Activated CD4-positive, alpha-beta T cell treated with anti-CD3 and anti-CD28 coated beads, Interleukin-2, amount 50 U/mL, for 16 hours (primary cell): Measurements from ENCODE around the gene LIN37.

Experiments used
- DNase-seq: peaks from one replicate; pipeline ENCODE4 v3.0.0-alpha.2; 2020

The LIN37 gene

GRCh38 chr19:35776102-35776788 is 27.9 kb downstream of the LIN37 start:
- no peak for DNase-seq

GRCh38 chr19:35777086-35777841 is 28.9 kb downstream of the LIN37 start:
- no peak for DNase-seq

DNA sequence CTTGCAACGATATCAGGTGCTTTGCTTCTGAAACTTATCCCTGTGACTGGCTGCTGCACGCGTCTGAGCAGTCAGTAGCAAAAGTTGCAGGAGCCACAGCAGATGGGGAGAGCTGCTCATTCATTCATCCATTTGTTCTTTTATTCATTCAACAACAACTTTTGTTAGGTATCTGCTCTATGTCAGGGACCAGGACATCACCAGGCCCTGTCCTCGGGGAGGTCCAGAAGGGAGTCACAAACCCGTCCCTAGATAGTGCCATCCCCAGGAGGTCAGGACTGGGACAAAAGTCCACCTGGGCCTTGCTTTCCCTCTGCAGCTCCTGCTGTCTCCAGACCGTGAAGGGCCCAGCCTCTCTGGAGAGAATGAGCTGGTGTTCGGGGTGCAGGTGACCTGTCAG is 29.6 kb downstream of the LIN37 start:
- no peak for DNase-seq

DNA sequence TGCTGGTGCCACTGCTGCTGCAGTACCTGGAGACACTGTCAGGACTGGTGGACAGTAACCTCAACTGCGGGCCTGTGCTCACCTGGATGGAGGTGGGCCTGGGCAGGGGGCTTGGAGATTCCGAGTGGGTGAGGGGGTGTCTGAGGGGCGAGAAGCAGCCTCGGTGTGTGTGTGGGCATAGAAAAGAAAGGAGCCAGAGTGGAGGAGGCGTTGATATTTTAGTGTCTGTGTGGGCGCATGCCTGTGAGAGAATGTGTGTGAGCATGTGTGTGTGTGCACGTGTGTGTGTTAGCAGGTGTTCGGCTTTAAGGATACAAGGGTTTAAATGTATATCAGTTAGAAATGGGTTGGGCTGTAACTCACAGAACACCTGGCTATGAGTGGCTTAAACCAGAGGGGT is 30.7 kb downstream of the LIN37 start:
- no peak for DNase-seq

DNA sequence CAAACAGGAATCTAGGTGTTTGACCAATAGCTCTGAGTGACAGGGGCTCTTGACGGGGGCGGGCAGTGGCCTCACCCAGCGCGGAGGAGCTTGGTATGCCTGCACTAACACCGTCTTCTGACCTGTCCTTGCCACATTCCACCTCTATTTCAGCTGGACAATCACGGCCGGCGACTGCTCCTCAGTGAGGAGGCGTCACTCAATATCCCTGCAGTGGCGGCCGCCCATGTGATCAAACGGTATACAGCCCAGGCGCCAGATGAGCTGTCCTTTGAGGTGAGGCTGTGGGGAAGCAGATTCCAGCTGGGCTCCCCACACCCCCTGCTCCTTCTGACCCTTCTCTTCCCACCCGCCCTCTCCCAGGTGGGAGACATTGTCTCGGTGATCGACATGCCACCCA is 31.7 kb downstream of the LIN37 start:
- no peak for DNase-seq

GRCh38 chr19:35780717-35781116 is 32.3 kb downstream of the LIN37 start:
- DNase-seq, result no peak

- DNase-seq, result no peak
These were observed 33.3 kb downstream of the LIN37 start for GRCh38 chr19:35781650-35782049.

DNA sequence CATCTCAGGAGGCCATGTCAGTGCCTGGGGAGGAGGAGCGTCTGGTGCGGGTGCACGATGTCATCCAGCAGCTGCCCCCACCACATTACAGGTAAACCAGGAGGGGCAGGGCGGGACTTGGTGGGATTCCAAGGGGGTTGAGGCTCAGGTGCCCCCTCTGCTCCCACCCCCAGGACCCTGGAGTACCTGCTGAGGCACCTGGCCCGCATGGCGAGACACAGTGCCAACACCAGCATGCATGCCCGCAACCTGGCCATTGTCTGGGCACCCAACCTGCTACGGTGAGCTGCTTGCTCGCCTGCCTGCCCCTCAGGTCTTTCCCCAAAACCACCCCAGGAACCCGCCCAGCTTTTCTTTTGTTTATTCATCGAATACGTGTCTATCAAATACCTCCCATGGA is 34.2 kb downstream of the LIN37 start:
- DNase-seq, result no peak

GRCh38 chr19:35783469-35784434 is 35.4 kb downstream of the LIN37 start:
- DNase-seq, result no peak

DNA sequence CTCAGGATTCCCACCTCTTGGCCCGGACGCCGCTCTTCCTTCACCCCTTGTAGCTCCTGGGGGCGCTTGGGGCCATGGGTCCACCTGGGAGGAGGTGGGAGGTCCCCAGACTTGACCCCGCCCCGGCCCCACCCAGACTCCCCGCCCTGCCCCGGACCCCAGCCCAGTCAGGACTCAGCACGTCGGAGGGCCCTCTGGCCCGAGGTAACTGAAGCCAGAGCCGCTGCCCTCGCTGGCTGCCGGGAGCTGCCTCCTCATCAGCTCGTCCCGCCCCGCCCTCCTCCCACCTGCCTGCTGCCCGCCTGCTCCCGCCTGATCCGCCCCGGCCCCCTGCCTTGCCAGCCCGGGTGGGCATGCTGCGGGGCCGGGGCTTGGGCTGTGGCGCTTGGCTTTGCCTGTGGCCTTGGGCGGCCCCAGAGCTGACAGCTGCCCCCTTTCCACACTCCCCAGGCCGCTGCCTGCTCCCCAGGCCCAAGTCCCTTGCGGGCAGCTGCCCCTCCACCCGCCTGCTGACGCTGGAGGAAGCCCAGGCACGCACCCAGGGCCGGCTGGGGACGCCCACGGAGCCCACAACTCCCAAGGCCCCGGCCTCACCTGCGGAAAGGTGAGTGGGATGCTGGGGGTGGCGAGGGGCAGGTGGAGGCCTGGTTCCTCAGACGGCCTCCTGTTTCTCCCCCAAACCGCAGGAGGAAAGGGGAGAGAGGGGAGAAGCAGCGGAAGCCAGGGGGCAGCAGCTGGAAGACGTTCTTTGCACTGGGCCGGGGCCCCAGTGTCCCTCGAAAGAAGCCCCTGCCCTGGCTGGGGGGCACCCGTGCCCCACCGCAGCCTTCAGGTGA is 36.3 kb downstream of the LIN37 start:
- no peak for DNase-seq

GRCh38 chr19:35785339-35785627 is 36.9 kb downstream of the LIN37 start:
- DNase-seq, result no peak

DNA sequence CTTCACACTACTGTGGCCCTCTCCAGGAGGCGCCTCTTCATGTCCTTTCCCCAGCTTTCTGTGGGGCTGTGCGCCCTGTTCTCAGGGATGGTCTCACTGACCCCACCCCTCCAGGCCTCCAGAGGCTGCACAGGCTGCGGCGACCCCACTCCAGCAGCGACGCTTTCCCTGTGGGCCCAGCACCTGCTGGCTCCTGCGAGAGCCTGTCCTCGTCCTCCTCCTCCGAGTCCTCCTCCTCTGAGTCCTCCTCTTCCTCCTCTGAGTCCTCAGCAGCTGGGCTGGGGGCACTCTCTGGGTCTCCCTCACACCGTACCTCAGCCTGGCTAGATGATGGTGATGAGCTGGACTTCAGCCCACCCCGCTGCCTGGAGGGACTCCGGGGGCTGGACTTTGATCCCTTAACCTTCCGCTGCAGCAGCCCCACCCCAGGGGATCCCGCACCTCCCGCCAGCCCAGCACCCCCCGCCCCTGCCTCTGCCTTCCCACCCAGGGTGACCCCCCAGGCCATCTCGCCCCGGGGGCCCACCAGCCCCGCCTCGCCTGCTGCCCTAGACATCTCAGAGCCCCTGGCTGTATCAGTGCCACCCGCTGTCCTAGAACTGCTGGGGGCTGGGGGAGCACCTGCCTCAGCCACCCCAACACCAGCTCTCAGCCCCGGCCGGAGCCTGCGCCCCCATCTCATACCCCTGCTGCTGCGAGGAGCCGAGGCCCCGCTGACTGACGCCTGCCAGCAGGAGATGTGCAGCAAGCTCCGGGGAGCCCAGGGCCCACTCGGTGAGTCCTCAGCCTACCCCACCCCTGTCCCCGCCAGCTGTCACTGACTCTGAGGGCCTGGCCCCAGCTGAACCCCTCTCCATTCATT is 38.2 kb downstream of the LIN37 start:
- DNase-seq, result no peak

DNA sequence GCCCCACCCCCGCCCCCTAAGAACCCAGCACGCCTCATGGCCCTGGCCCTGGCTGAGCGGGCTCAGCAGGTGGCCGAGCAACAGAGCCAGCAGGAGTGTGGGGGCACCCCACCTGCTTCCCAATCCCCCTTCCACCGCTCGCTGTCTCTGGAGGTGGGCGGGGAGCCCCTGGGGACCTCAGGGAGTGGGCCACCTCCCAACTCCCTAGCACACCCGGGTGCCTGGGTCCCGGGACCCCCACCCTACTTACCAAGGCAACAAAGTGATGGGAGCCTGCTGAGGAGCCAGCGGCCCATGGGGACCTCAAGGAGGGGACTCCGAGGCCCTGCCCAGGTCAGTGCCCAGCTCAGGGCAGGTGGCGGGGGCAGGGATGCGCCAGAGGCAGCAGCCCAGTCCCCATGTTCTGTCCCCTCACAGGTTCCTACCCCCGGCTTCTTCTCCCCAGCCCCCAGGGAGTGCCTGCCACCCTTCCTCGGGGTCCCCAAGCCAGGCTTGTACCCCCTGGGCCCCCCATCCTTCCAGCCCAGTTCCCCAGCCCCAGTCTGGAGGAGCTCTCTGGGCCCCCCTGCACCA is 38.9 kb downstream of the LIN37 start:
- no peak for DNase-seq

DNA sequence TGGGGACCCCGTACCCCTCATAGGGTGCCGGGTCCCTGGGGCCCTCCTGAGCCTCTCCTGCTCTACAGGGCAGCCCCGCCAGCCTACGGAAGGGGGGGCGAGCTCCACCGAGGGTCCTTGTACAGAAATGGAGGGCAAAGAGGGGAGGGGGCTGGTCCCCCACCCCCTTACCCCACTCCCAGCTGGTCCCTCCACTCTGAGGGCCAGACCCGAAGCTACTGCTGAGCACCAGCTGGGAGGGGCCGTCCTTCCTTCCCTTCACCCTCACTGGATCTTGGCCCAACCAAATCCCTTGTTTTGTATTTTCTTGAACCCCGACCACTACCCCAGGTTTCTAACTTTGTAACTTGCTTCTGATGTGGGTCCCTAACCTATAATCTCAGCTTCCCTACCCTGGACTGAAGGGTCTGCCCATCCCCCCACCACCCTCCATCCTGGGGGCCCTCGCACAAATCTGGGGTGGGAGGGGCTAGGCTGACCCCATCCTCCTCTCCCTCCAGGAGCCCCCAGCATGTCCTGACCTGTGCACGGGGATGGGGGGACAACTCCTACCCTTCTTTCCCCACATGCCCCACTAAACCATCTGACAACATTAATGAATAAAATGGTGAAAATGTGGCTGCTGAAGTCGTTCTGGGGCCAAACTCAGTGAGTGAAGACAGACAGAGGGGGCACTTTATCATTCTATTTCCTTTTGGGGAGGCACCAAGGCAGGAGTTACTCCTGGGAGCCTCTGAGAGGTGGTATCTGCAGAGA is 40.0 kb downstream of the LIN37 start:
- DNase-seq, result no peak

DNA sequence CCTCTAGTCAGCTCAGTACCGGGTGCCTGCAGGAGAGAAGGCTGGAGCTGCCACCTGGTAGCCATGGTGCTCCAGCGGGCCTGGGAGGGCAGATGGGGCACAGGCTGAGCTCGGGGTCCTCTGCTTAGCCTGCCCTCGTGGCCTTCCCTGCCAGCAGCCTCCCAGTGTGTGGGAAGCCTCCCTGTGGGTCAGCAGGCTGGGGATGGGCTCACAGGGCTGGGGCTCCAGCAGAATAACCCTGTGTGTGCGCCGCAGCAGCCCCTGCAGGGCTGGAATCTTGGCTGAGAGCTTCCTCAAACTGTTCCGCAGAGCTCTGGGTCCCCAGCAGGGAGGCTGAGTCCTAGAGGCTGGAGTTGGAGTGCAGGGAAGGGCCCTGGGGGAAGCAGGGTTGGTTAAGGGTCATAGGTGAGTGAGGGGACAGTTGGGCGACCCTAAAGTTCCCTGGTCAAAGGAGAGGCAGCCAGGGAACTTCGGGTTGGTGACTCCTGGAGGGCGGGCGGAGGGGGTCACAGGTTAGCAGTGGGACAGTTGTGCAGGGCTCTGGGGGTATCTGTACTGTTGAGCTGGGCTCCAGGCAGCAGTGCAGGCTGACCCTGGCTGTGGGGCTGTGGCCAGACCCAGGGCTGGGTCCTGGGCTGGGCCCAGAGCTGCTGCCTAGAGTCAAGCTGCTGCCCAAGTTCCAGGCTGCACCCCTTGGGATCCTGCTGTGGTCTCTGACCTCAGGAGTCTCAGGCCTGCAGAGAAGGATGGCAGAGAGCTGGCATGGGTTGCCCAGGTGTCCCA is 41.0 kb downstream of the LIN37 start:
- no peak for DNase-seq

DNA sequence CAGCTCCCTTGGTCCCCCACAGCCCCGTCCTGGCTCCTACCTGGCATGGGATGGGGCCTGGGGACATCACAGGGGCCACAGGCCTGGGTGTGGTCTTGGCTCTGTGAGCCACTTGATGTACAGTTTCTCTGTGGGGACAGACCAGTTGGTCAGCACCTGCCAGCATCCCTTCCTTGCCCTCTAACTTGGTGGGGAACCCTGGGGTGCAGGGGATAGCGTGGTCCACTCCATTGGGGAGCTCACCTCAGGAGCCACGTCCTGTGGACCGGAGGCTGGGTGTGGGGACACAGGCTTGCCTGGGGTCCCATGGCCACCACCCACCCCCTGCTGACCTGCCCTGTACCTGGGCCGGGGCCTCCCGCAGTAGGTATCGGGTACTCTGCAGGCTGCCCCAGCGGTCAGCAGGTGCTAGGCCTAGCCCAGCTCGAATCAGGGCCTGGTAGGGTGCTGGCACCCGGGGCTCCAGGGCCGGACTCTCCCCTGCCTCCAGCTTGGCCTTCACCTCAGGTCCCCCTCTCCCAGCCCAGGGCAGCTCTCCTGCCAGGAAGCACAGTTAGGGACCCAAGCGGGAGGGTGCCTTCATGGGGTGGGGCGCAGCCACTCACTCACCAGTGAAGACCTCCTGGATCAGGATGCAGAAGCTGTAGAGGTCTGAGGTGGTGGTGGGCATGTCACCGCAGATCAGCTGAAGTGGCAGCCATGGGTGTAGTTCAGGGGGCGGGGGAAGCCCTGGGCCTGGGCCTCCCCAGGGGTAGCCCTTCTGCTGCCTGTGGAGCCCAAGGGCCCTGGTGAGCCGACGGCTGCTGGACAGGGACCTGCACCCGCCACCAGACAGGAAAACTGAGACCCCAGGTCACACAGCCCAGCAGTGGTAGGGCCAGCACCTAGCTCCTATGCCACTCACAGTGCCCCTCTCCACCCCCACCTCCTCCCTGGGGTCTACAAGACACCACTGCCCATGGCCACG is 41.9 kb downstream of the LIN37 start:
- DNase-seq, result no peak

- DNase-seq, result no peak
These were observed 42.8 kb downstream of the LIN37 start for GRCh38 chr19:35790981-35791813.
